SK-N-SH treated with all-trans-retinoic acid at 6 μM for 48 hours (cell line): ENCODE results near the gene RBM39.

ENCODE experiments used
- ATAC-seq: fragments of 200-7000 bp; cut with Tn5 transposase; 3 replicates; pipeline ENCODE4 v1.9.1; 2020; ENCODE audit warnings: mild to moderate bottlenecking, moderate library complexity
- ARNTL ChIP-seq: fragments of 450-650 bp; formaldehyde crosslinking; IDR thresholded peaks from 2 replicates; pipeline ENCODE4 v1.5.0; 2020; ENCODE audit warnings: low read depth, mild to moderate bottlenecking, moderate library complexity, borderline replicate concordance
- CSDC2 ChIP-seq: fragments of 250-450 bp; sonication (Bioruptor Pico); IDR thresholded peaks from 2 replicates; pipeline ENCODE4 v1.5.0; 2020; ENCODE audit warnings: mild to moderate bottlenecking, moderate library complexity
- ESRRG ChIP-seq: fragments of 250-450 bp; sonication (Bioruptor Pico); IDR thresholded peaks from 2 replicates; pipeline ENCODE4 v1.6.1; 2021; ENCODE audit warnings: mild to moderate bottlenecking
- GLIS3 ChIP-seq: fragments of 250-450 bp; sonication (Bioruptor Pico); IDR thresholded peaks from 2 replicates; pipeline ENCODE4 v1.5.0; 2020; ENCODE audit warnings: mild to moderate bottlenecking, moderate library complexity
- ISL1 ChIP-seq: fragments of 250-450 bp; sonication (Bioruptor Pico); IDR thresholded peaks from 2 replicates; pipeline ENCODE4 v2.1.2; 2022; ENCODE audit warnings: mild to moderate bottlenecking, moderate library complexity
- OSR1 ChIP-seq: fragments of 250-450 bp; sonication (Bioruptor Pico); IDR thresholded peaks from 2 replicates; pipeline ENCODE4 v1.8.0; 2022; ENCODE audit warnings: moderate library complexity, mild to moderate bottlenecking, inconsistent platforms
- PPARA ChIP-seq: fragments of 250-450 bp; sonication (Bioruptor Pico); IDR thresholded peaks from 2 replicates; pipeline ENCODE4 v1.5.0; 2020; ENCODE audit warnings: mild to moderate bottlenecking, borderline replicate concordance
- SNAI2 ChIP-seq: fragments of 250-450 bp; sonication (Bioruptor Pico); IDR thresholded peaks from 2 replicates; pipeline ENCODE4 v1.5.0; 2020; ENCODE audit warnings: mild to moderate bottlenecking, moderate library complexity
- TCF4 ChIP-seq: fragments of 250-450 bp; sonication (Bioruptor Pico); IDR thresholded peaks from 2 replicates; pipeline ENCODE4 v1.8.0; 2021; ENCODE audit warnings: mild to moderate bottlenecking, moderate library complexity, borderline replicate concordance
- TOX ChIP-seq: fragments of 250-450 bp; sonication (Bioruptor Pico); IDR thresholded peaks from 2 replicates; pipeline ENCODE4 v1.8.0; 2021; ENCODE audit warnings: mild to moderate bottlenecking, moderate library complexity, borderline replicate concordance
- ZC3H10 ChIP-seq: fragments of 250-450 bp; sonication (Bioruptor Pico); IDR thresholded peaks from 2 replicates; pipeline ENCODE4 v1.5.1; 2021; ENCODE audit warnings: mild to moderate bottlenecking, moderate library complexity
- ZFP3 ChIP-seq: fragments of 250-450 bp; sonication (Bioruptor Pico); IDR thresholded peaks from 2 replicates; pipeline ENCODE4 v1.5.0; 2020; ENCODE audit warnings: mild to moderate bottlenecking, moderate library complexity
- ZNF70 ChIP-seq: fragments of 450-650 bp; formaldehyde crosslinking; IDR thresholded peaks from 2 replicates; pipeline ENCODE4 v1.5.0; 2020; ENCODE audit warnings: mild to moderate bottlenecking, moderate library complexity
- TF ChIP-seq, protein P1 (sequence below): fragments of 250-450 bp; sonication (Bioruptor Pico); IDR thresholded peaks from 2 replicates; pipeline ENCODE4 v1.5.1; 2020; ENCODE audit warnings: low read depth, mild to moderate bottlenecking, moderate library complexity
- TF ChIP-seq, protein P2 (sequence below): fragments of 250-450 bp; sonication (Bioruptor Pico); IDR thresholded peaks from 2 replicates; pipeline ENCODE4 v1.5.1; 2021; ENCODE audit warnings: mild to moderate bottlenecking, moderate library complexity
- TF ChIP-seq, protein P3 (sequence below): fragments of 250-450 bp; sonication (Bioruptor Pico); IDR thresholded peaks from 2 replicates; pipeline ENCODE4 v1.8.0; 2021; ENCODE audit warnings: low read depth, mild to moderate bottlenecking, moderate library complexity, borderline replicate concordance
- TF ChIP-seq, protein P4 (sequence below): fragments of 250-450 bp; sonication (Bioruptor Pico); IDR thresholded peaks from 2 replicates; pipeline ENCODE4 v1.8.0; 2020; ENCODE audit warnings: mild to moderate bottlenecking, moderate library complexity, borderline replicate concordance

Gene RBM39

DNA sequence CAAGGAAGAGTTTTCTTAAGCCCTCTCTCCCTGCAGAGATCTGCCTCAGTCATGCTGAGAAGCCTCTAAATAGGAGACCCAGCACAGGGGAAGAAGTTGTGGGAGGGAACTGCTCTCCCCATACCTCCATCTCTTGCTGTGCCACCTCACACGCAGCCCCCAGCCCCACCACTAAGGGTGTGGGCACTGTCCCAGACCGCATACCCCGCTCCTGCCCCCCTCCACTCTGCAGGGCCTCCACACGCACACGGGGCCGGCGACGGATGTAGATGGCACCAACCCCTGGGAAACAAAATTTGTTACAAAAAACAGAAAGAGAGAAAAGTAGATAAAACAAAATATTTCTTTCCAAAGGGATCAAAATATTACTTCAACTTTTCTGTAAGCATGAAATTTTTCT lies 67.1 kb downstream of the RBM39 start:
- TF ChIP-seq PPARA (CRISPR knock-in tag) (no peak), ARNTL (no peak), TCF4 (no peak), TOX (CRISPR knock-in tag) (no peak), ZFP3 (no peak)
- TF ChIP-seq, protein P1, sequence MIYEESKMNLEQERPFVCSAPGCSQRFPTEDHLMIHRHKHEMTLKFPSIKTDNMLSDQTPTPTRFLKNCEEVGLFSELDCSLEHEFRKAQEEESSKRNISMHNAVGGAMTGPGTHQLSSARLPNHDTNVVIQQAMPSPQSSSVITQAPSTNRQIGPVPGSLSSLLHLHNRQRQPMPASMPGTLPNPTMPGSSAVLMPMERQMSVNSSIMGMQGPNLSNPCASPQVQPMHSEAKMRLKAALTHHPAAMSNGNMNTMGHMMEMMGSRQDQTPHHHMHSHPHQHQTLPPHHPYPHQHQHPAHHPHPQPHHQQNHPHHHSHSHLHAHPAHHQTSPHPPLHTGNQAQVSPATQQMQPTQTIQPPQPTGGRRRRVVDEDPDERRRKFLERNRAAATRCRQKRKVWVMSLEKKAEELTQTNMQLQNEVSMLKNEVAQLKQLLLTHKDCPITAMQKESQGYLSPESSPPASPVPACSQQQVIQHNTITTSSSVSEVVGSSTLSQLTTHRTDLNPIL (CRISPR knock-in tag): no peak
- no peak for ATAC-seq

DNA sequence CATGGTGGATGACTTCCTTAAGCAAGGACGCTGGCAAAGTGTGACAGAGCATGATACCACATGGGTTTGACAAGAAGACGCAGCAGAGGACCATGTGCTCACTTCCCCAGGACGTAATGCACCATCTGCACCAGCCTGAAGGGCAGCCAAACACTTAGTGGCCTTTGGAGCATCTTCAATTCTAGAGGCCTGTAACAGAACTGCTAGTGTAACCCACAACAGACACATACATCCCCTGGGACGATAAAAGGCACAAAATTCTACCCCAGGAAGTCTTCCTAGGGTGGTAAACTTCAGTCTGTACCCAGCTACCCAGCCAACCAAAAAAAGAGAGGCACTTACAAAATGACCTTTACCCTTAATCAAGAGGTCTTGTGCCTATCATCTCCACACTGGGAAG lies 68.2 kb downstream of the RBM39 start:
- TF ChIP-seq CSDC2: no peak
- no peak for TF ChIP-seq ZC3H10 (CRISPR knock-in tag)
- TF ChIP-seq, protein P2, sequence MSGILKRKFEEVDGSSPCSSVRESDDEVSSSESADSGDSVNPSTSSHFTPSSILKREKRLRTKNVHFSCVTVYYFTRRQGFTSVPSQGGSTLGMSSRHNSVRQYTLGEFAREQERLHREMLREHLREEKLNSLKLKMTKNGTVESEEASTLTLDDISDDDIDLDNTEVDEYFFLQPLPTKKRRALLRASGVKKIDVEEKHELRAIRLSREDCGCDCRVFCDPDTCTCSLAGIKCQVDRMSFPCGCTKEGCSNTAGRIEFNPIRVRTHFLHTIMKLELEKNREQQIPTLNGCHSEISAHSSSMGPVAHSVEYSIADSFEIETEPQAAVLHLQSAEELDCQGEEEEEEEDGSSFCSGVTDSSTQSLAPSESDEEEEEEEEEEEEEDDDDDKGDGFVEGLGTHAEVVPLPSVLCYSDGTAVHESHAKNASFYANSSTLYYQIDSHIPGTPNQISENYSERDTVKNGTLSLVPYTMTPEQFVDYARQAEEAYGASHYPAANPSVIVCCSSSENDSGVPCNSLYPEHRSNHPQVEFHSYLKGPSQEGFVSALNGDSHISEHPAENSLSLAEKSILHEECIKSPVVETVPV (CRISPR knock-in tag): no peak
- TF ChIP-seq, protein P1 (CRISPR knock-in tag): no peak
- TF ChIP-seq, protein P3, sequence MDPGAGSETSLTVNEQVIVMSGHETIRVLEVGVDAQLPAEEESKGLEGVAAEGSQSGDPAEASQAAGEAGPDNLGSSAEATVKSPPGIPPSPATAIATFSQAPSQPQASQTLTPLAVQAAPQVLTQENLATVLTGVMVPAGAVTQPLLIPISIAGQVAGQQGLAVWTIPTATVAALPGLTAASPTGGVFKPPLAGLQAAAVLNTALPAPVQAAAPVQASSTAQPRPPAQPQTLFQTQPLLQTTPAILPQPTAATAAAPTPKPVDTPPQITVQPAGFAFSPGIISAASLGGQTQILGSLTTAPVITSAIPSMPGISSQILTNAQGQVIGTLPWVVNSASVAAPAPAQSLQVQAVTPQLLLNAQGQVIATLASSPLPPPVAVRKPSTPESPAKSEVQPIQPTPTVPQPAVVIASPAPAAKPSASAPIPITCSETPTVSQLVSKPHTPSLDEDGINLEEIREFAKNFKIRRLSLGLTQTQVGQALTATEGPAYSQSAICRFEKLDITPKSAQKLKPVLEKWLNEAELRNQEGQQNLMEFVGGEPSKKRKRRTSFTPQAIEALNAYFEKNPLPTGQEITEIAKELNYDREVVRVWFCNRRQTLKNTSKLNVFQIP (CRISPR knock-in tag): no peak
- TF ChIP-seq ZNF70 (CRISPR knock-in tag): no peak
- ATAC-seq: no peak

DNA sequence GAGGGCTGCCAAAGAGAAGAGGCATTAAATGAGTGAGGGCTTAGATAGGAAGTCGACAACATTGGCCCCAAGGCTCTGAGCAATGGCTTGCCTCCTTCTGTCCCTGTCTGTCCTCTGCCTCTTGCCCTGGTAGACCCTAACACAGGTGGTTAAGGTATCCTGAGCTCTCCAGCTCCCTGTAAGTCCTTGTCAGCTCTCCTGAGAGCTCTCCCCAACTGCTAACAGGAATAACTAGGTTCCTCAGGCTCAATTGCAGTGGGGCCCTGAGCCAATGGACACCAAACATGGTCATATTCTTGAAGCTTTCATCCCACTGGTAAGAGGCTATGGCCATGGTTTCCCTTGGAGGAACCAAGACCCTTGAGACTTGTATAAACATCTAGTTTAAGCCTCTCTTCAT lies 72.4 kb downstream of the RBM39 start:
- TF ChIP-seq ARNTL: no peak
- no peak for TF ChIP-seq ESRRG
- TF ChIP-seq GLIS3 (CRISPR knock-in tag): no peak
- TF ChIP-seq TOX (CRISPR knock-in tag): no peak
- TF ChIP-seq, protein P2 (CRISPR knock-in tag): no peak
- TF ChIP-seq SNAI2 (CRISPR knock-in tag): no peak
- ATAC-seq: no peak

DNA sequence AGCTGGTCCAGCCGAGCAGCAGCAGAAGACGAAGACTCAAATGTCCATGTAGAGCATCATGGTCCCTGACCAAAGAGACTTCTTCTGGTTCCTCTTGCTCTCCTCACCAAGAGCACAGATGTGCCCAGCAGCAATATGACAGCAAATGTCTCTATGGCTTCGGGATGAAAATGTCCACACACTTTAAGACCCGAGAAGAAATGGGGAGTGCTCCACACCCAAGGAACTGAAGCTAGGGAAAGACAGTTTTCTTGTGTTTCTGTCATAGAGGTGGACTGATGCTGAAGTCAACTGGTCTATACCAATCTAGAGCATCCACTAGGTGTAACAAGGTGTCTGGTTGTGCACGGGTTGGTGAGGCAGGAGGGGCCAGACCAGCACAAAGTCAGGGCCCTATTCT lies 72.8 kb downstream of the RBM39 start:
- ATAC-seq: no peak
- TF ChIP-seq ZC3H10 (CRISPR knock-in tag) (no peak), TOX (CRISPR knock-in tag) (no peak), GLIS3 (CRISPR knock-in tag) (no peak), SNAI2 (CRISPR knock-in tag) (no peak), OSR1 (CRISPR knock-in tag) (no peak), PPARA (CRISPR knock-in tag) (no peak), ISL1 (CRISPR knock-in tag) (no peak)
- TF ChIP-seq, protein P3 (CRISPR knock-in tag): no peak
- TF ChIP-seq, protein P4, sequence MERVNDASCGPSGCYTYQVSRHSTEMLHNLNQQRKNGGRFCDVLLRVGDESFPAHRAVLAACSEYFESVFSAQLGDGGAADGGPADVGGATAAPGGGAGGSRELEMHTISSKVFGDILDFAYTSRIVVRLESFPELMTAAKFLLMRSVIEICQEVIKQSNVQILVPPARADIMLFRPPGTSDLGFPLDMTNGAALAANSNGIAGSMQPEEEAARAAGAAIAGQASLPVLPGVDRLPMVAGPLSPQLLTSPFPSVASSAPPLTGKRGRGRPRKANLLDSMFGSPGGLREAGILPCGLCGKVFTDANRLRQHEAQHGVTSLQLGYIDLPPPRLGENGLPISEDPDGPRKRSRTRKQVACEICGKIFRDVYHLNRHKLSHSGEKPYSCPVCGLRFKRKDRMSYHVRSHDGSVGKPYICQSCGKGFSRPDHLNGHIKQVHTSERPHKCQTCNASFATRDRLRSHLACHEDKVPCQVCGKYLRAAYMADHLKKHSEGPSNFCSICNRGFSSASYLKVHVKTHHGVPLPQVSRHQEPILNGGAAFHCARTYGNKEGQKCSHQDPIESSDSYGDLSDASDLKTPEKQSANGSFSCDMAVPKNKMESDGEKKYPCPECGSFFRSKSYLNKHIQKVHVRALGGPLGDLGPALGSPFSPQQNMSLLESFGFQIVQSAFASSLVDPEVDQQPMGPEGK (CRISPR knock-in tag): no peak
